Measurements from ENCODE around the gene PAMR1.

DNA sequence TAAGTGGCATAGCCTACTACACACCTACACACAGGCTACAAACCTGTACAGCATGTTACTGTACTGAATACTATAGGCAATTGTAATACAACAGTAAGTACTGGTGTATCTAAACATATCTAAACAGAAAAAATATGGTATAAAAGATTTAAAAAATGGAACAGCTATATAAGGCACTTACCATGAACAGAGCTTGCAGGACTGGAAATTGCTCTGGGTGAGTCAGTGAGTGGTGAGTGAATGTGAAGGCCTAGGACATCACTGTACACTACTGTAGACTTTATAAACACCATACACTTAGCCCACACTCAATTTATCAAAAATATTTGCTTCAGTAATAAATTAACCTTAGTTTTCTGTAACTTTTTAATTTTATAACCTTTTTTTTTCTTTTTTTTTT, 24.7 kb downstream of the PAMR1 start:
- no peak for TF ChIP-seq POLR2A (IDR thresholded peaks at IDR 0.05)
- TF ChIP-seq, protein P1, sequence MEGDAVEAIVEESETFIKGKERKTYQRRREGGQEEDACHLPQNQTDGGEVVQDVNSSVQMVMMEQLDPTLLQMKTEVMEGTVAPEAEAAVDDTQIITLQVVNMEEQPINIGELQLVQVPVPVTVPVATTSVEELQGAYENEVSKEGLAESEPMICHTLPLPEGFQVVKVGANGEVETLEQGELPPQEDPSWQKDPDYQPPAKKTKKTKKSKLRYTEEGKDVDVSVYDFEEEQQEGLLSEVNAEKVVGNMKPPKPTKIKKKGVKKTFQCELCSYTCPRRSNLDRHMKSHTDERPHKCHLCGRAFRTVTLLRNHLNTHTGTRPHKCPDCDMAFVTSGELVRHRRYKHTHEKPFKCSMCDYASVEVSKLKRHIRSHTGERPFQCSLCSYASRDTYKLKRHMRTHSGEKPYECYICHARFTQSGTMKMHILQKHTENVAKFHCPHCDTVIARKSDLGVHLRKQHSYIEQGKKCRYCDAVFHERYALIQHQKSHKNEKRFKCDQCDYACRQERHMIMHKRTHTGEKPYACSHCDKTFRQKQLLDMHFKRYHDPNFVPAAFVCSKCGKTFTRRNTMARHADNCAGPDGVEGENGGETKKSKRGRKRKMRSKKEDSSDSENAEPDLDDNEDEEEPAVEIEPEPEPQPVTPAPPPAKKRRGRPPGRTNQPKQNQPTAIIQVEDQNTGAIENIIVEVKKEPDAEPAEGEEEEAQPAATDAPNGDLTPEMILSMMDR (IDR thresholded peaks at IDR 0.05) = no peak
